ENCODE measurements around the gene IFT27. TPM values are rescaled to one million over a fixed set of nuclear protein-coding genes. Genes with fewer than 3 reads are reported as not detected.
A peak's percentile ranks its signal among the peaks of the same experiment; 100 is the strongest.

The IFT27 gene
- polyA plus RNA-seq, 4 donors = 42.9 to 54.6 (median 45.2) TPM

DNA sequence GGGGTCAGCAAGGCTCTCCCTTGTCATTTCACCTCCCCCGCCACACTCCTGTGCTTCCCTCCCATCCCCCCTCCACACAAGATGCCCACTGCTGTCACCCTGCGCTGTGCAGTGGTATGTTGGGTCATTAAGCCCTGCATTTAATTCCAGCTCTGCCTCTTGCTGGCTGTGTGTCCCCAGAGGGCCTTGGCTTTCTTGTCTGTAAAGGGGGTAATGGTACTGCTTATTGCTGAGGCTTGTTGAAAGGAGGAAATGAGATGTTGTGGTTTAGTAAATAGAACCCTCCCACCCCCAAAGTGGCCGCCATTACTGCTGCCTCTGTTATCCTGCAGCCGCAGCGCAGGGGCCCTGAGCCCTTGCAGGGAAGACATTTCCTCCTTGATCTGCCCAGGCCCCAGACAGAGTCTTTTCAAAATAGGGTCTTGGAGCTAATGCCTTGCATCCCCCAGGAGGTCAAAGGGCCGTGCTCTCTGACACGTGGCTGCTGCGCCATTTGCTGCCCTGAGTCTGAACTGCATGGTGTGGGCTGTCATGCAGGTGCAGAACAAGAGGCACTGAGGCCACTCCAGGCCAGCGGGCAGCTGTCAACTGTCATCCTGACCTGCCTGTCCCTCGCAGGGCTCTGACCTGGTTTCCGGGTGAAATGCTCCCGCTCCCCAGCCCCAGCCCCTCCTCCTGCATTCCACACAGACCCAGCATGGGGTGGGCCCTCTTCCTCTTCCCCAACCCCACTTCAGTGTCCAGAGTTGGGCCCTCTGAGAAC is 22.2 kb upstream of the IFT27 start:
- DNase-seq (ENCODE audit: low read depth in 4 of 4, low spot score in 3 of 4) = no peak

DNA sequence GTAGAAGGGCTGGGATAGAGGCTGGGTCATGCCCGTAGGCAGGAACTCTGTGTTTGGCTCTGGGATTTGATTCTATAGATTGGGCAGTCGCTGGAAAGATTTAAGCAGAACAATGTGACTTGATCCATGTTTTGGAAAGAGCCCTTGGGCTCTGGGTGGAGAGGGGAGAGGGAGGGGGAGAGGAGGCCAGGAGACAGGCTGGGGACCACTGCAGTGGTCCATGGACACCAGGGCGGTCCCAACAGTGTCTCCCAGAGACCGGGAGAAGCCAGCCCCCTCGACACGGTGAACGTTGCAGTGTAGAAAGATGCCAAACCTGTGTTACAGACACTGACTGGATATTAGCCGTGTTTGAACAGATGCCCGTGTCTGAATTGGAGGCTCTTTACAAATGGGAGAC is 21.5 kb upstream of the IFT27 start:
- no peak for DNase-seq (ENCODE audit: low read depth in 4 of 4, low spot score in 3 of 4)

DNA sequence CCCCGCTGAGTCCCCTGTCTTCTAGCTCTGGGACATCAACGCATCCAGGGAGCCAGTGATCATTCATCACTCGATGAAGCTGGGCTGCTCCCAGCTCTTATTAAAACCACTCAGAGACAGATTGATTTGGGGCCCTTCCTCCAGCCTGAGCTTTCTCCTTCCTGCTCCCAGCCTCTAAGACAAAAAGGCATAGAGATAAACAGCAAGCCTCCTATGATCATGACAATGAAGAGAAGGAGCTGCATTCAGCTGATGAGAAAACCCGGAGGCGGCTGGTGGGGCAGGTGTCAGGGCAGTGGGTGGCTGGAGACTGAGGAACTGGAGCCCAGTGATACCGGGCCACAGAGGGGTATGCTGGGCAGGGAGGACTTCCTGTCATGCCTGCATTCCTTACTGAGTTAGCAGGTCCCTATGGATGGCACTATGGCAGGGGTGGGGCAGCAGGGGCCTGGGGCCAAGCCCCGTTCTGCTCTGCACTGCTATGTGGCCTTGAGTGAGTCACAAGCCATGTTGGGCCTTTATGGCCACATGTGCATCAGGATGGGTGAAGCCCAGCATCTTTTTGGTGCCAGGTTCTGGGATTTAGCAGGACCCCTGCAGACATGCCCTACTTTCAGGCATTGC is 20.7 kb upstream of the IFT27 start:
- DNase-seq (ENCODE audit: low read depth in 4 of 4, low spot score in 3 of 4) = no peak

DNA sequence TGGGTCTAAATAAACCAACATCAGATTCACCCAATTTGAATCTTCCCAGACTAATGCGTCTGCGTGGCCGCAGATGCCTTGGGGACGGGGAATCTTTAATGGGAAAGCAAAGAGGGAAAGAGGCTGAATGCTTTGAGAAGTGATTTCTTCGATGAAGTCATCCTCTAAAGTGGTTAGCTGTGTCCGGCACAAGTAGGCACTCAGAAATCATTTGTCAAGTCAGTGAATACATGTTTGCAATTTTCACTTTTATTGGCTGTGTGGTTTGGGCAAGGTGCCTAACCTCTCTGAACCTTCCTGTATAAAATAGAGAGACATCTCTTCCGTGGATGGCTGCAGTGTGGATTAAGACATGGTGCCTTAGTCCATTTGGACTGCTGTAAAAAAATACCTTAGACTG is 19.7 kb upstream of the IFT27 start:
- no peak for DNase-seq (ENCODE audit: low read depth in 4 of 4, low spot score in 3 of 4)

DNA sequence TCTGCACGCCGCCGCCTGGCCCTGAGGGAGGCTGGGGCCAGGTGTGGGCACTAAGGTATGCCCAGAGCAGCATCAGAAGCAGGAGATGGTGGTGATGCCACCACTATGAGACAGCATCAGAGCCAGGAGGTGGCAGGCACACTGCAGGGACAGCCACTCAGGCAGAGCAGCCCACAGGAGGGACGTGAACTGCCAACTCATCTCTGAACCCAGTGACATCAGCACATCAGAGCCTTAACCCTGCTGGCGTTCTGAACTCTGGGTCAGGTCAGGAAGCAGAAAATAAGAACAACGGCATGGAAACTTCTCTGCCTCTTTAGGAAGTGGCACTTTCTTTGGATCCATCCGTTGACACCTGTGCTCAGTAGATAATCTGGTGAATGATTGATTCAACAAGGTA is 14.7 kb upstream of the IFT27 start:
- no peak for DNase-seq (ENCODE audit: low read depth in 4 of 4, low spot score in 3 of 4)

DNA sequence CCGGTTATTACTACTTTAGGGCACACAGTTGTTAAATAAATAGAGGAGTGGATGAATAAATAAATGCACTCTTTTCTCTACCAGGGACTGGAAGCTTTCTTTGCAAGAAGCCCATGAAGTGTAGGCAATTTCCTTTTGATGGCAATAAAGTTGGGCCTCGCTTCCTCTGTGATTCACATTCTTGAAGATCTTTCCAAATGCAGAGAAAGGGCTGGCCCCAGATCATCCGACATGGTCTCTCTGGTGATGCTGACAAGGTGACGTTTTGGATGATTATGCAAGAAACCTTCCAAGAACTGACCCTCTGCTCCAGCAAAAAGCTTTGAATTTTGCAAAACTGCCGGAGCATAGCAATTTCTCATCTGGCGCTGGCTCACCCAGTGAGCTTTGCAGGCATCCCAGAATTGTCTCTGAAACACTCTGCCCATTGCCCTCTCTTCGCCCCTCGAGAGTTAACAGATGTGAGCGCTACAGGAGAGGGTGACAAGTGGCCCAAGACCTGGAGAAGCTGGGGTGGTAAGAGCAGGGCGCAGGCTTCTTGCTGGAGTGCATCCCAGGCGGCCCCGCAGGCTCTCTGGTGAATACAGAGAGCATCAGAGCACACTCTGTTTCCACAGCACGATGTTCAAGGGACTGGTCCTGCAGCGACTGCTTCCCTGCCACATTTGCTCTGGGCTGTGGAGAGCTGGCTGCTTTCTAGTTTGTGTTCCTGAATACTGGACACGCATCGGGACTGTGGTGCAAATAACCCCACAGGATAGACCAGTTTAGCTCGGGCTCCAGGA is 11.5 kb upstream of the IFT27 start:
- DNase-seq (ENCODE audit: low read depth in 4 of 4, low spot score in 3 of 4) = no peak

DNA sequence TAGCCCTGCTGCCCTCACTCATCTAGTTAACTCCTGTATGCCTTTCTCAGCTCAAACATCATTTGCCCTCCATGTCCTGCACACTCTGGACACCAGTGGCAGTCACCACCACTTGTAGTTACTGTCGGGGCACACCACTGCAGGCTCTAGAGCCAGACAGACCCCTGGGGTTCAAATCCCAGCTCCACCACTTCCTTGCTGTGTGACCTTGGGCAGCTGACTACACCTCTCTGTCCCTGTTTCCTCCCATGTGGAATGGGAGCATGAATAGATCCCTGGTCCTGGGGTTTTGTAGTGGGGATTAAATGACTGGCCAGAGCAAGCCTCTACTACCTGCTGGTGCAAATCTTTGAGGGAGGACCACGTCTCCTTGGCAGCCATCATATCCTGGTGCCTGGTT is 7.8 kb upstream of the IFT27 start:
- no peak for DNase-seq (ENCODE audit: low read depth in 4 of 4, low spot score in 3 of 4)

DNA sequence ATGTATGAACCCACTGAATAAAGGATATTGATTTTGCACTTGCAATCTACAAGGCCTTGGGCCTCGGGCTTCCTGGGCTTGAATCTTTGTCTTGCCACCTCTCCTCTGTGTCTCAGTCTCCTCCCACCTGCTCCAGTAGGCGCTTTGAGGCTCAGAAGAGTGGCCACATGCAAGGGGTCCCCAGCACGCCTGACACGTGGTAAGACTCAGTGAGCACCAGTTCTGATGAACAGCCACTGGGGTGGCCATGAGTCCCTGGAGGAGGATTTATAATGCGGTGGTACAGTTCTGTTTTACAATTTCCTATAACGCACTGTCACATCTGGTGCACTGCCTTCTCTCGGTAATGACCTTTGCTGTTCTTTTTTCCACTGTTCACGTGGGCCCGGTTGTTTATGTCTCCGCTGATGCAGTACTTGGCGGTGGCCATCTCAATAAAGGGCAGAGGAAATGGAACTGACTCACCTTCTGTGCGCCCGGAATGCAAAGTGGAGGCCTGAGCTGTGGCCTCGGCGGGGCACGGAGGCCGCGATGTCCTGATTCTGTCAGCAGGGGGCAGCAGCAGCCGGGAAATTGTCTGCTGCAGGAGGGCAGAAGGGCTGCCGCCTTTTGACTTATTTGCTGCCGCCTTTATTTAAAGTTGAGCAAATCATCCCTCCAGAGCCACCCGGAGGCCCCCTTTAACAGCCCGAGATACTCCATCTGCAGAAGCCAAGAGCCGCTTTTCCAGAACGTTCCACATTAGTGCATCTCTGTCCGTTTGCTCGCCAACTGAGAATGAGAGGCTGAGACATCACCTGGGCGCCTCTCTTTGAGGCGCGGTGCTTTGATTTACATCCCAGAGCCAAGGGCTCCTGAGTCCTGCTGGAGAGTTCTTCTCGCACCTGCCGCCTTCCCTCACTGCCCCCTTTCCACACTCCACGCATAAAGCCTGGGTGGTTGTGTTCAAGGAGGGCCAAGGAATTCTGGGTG is 6.0 kb upstream of the IFT27 start:
- DNase-seq (ENCODE audit: low read depth in 4 of 4, low spot score in 3 of 4) = peak in 1 of 4 donors; percentile 70

DNA sequence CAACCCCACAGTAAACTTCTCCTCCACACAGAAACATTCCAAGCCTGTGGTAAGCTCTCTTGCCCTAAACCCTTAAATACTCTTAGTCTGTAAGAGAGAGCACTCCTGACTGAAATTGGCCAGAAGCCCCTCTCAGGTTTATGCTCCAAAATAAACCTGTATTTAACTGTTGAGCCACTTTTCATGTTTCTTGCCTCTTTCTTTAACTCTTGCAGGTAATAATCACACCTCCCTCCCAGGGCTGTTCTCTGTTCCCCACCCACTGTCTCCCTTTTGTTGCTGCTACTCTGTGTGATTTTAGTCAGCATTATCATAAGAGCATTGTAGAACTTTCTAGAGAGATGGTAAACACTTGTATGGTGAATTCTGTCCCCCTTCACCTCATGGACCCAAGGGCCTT is 2.1 kb upstream of the IFT27 start:
- no peak for DNase-seq (ENCODE audit: low read depth in 4 of 4, low spot score in 3 of 4)

DNA sequence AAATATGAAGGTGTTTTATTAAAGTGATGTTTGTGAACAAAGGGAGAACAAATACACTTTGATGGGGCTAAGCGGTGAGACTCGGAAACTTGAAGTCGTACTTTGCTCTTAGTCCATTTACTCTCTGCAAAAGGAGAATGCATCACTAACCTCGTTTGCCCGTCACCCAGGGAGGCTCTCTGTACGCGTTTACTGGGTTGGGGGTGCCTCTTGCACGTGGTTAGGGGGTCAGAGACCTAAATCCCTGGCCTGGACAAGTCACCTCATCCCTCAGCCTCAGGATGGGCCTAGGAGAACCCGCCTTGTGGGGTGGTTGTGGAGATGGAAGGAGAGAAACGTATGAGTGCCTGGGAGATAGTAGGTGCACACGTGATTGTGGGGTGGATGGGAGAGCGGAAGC is 803 bp upstream of the IFT27 start:
- DNase-seq (ENCODE audit: low read depth in 4 of 4, low spot score in 3 of 4) = no peak

DNA sequence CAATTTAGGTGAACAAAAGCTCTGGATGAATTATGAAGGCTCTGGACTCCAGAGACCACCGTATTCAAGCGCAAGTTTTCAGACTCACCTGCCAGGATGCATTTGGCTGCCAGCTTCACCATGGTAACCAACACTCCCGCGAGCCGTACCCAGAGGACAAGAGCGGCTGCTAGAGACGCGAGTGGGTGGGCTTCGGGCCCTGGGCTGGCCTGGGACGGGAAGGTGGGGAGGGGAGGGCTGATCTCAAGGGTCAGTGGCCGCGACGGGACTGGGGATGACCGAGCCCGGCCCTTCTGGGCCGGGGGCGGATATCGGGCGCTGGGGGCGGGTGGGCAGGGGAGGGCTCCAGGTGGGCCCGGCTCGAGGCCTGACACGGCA is 344 bp downstream of the IFT27 start:
- peak in 1 of 4 donors; percentile 38 for DNase-seq (ENCODE audit: low read depth in 4 of 4, low spot score in 3 of 4)

DNA sequence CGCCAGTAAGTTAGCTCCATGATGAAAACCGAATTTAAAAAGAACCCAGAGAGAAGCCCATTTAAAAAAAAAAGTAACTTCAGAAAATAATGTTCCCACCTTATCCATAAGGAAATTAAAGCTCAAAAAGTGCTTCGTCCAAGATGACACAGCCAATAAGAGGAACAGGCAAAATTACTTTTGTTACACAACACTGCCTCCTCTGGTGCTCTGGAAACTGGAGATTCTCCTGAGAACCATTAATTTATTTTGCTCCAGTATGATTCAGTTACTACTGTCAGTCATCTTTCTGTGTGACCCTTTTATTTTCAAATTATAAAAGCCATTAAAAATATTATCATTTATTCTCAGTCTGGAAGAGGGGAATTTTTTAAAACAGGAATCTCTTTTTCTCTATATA is 2.0 kb downstream of the IFT27 start:
- no peak for DNase-seq (ENCODE audit: low read depth in 4 of 4, low spot score in 3 of 4)

DNA sequence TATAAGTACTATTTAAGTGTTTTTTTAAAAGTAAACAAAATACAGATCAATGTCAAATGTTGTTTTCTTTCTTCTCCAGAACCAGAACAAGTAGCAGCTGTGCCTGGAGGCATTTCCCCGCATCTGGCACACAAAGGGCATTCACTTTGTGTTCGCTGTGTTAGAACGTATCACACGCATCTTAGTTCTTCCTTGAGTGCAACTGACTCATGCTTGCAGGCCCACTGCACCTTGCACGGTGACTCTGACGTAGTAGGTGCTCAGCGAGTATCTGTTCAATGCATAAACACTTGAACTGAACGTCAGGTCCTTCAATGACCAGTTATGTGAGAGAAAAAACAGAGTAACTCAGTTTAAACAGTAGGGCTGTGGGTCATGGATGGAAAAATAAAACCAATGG is 3.5 kb downstream of the IFT27 start:
- no peak for DNase-seq (ENCODE audit: low read depth in 4 of 4, low spot score in 3 of 4)

DNA sequence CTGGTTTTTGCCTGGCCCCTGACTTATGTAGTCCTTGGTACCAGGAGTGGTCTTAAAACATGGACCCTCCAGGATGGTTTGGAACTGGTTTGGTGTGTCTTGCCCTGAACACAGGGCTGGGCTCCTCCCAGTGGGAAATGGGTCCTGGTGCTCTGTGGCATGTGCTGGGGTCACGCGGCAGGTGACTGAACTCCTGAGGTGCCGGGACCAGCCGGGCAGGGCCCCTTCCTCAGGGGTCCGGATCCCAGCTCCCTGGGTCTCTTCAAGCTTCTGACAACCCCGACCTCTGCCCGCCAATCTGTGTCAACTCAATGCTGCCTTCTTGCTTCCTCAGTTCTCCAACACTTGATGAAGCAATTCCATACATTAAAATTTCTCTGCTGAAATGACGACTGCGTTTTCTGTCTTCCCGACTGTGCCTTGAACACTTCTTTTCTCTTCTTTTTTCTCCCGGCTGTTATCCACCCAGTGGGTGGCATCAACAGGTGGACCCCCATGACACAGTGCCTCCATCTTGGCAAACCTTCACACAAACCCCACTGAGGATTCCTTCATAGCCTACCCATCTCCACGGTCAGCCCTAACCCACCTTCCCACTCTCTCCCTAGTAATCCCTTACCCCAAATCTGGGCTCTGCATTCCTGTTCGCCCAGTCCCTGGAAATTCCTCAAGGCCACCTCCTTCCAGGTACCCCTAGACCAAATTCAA is 4.4 kb downstream of the IFT27 start:
- no peak for DNase-seq (ENCODE audit: low read depth in 4 of 4, low spot score in 3 of 4)

DNA sequence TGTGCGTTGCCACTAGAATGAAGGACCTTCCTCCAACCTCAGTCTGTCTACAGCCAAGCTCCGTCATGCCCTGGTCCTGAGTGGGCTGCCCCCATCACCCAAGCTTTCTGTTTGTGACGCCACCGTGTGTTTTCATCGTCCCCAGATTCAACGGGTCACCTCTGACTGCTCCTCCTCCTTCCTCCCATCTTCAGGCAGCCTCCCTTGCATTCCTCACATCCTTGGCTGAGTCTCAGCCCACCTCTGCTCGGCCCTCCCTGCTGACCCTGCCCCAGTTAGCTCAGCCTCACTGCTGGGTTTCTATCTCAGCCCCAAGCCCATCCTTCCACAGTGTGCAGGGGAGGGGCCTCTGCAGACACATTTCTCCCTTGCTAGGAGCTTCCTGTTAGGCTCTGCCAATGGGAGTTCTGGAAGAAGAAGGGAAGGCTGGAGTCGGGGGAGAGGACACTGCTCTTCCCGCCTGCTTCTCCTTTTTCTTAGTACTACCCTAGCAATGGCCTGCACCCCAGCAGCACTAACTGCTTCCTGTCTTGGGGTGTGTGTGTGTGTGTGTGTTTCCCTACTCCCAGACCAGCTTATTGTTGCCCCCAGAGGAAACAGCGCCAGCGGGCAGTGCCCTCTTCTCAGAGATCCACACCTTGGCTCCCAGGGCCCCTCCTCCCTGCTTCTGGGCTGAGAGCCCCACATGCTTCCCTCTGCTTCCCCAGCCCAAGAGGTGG is 5.2 kb downstream of the IFT27 start:
- DNase-seq (ENCODE audit: low read depth in 4 of 4, low spot score in 3 of 4) = no peak

DNA sequence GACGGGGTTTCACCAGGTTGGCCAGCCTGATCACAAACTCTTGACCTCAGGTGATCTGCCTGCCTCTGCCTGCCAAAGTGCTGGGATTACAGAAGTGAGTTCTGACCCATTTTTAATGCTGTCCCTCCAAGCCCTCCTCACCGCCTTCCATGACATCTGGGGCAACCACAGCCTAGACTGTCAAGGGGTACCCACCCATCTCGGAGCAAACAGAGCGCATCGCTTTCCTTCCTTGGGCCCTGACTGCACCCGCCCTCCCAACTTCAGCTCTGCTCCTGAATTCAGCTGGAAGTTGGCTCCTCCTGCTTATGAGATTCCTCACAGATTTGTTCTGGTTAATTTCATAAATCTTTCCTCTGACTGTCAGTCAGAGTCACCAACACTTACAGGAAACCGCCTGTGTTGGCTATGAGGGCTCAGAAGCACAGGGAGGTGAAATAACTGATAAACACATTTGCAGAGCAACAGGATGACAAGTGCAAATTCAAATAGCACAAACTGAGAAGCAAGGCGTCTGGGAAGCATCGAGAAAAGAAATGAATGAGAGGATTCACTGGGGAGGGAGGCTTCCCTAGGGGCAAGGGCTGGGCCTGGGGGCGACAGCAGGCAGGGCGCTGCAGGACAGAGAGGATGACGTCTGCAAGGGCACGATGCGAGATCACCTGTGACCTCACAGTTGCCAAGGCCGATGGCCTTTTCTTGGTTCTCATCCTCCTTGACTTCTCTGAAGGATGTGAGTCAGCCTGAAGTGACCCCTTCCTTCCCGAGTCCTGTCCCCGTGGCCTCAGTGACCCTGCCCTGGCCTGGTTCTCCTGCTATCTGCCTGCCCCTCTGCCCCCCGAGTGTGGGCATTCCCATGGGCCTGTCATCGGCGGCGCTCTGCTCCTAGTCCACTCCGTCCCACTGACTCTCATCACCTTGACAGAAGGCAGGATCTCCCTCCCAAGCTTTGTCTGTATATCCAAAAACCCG is 6.1 kb downstream of the IFT27 start:
- no peak for DNase-seq (ENCODE audit: low read depth in 4 of 4, low spot score in 3 of 4)

DNA sequence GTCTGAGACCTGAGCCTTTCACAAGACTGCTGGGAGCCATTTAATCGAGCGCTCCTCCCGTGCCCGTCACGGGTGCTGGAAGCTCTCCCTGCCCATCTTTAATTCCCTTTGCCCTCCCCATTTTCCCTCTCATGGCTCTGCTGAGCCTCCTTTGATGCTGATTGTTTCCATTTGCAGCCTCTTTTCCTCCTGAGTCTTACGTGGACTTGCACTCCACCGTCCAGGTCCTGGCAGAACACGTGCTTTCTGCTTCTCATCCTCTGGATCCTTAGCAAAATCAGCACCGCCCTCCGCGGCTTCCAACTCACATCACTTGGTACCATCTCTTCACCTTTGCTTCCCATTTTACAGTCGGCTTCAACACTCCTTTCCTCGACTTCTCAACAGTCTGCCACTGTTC is 7.3 kb downstream of the IFT27 start:
- DNase-seq (ENCODE audit: low read depth in 4 of 4, low spot score in 3 of 4) = no peak

DNA sequence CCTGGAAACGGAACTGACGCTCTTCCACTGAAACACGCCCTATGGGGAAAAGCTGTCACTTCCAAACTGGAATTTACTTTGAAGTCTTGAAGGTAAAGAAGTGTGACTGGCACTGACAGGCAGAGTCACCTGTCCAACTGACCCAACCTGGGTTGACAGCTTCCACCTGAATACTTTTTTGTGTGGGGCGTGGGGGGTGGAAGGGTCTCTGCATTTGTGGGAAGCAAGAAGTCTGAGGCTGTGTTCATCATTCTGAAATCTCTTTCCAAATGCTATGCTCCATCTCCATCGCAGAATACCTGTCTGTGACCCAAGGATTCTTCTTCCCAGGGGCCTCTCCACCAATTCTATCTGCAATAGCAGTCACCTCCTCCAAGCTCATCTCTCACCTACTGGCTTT is 7.8 kb downstream of the IFT27 start:
- no peak for DNase-seq (ENCODE audit: low read depth in 4 of 4, low spot score in 3 of 4)

Measured in right renal pelvis (tissue), 4 donors.